ENCODE results near the gene PRR29.

DNA sequence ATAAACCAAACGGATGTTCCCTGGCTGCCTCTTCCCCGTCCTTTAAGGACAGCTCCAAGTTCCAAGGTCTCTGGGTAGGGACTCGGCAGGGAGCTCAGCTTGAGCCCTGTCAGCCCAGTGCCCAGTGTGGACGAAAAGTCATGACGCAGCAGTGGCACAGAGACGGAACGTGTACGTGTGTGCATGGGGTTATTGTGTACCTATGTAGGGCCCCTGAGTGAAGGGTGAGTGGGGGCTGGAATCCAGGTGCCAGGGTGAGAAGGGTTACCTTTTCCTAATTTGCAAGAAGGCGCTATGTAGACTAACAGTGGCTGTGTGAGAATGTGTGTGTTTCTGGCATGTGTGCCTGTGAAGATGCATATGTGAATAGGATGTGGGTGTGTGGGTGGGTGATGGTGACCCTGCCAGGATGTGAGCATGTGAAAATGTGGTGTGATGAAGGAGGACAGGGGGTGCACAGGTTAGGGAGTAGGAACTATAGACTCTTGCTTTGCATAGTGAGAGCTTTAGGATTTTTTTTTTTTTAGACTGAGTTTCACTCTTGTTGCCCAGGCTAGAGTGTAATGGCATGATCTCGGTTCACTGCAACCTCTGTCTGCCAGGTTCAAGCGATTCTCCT, 31.4 kb upstream of the PRR29 start:
- TF ChIP-seq CTCF (IDR thresholded peaks at IDR 0.05) = no peak
- no peak for TF ChIP-seq POLR2A (IDR thresholded peaks at IDR 0.05)
